HG02938 (cell line): Measurements from ENCODE around the gene C2CD4B.

Experiments
- ATAC-seq: cut with Tn5 transposase; IDR thresholded peaks from one replicate; pipeline ENCODE4 v1.9.1; 2021; ENCODE audit warnings: mild to moderate bottlenecking, moderate library complexity; ENCODE audit not compliant: unreplicated experiment

C2CD4B gene

GRCh38 chr15:62149729-62150128 lies 15.4 kb downstream of the C2CD4B start:
- no peak for ATAC-seq

GRCh38 chr15:62147551-62147950 lies 17.5 kb downstream of the C2CD4B start:
- ATAC-seq: no peak

- no peak for ATAC-seq
These were observed 17.9 kb downstream of the C2CD4B start for GRCh38 chr15:62147149-62147548.

GRCh38 chr15:62145015-62145735 lies 19.9 kb downstream of the C2CD4B start:
- ATAC-seq: no peak

- no peak for ATAC-seq
These were observed 22.3 kb downstream of the C2CD4B start for GRCh38 chr15:62142736-62143135.

- no peak for ATAC-seq
These were observed 23.2 kb downstream of the C2CD4B start for GRCh38 chr15:62141643-62142588.

- no peak for ATAC-seq
These were observed 23.9 kb downstream of the C2CD4B start for GRCh38 chr15:62141200-62141599.

- ATAC-seq: no peak
These were observed 27.0 kb downstream of the C2CD4B start for GRCh38 chr15:62138124-62138523.

- ATAC-seq: no peak
These were observed 27.9 kb downstream of the C2CD4B start for GRCh38 chr15:62136911-62137865.

- no peak for ATAC-seq
These were observed 29.5 kb downstream of the C2CD4B start for GRCh38 chr15:62135532-62136134.

GRCh38 chr15:62133141-62133540 lies 31.9 kb downstream of the C2CD4B start:
- no peak for ATAC-seq

GRCh38 chr15:62128916-62129315 lies 36.2 kb downstream of the C2CD4B start:
- no peak for ATAC-seq

GRCh38 chr15:62126364-62126763 lies 38.7 kb downstream of the C2CD4B start:
- ATAC-seq: no peak

GRCh38 chr15:62125773-62126172 lies 39.3 kb downstream of the C2CD4B start:
- no peak for ATAC-seq

GRCh38 chr15:62124973-62125303 lies 40.1 kb downstream of the C2CD4B start:
- ATAC-seq: no peak

GRCh38 chr15:62124176-62124972 lies 40.7 kb downstream of the C2CD4B start:
- ATAC-seq: no peak

GRCh38 chr15:62122249-62122648 lies 42.8 kb downstream of the C2CD4B start:
- ATAC-seq: no peak

- ATAC-seq: no peak
These were observed 43.6 kb downstream of the C2CD4B start for GRCh38 chr15:62121273-62122015.

GRCh38 chr15:62120776-62121175 lies 44.3 kb downstream of the C2CD4B start:
- ATAC-seq: no peak
